K562 (cell line): ENCODE results near the gene TIAM1. TPM values are rescaled to one million over a fixed set of nuclear protein-coding genes. Genes with fewer than 3 reads are reported as not detected.

Source experiments
- ATAC-seq: fragments of 200-7000 bp; cut with Tn5 transposase; 3 replicates; pipeline ENCODE4 v1.9.1; 2020; ENCODE audit warnings: moderate library complexity
- BruUV-seq: library from RNA; stranded (reverse); fragments of 400-500 nt; replicated peaks from 2 replicates; lab custom pipeline; 2021; lab: Mats Ljungman, UMichigan
- CTCF ChIA-PET: fragments of 300-600 bp; formaldehyde crosslinking; extraction: SDS; loops from one replicate; lab custom pipeline; 2021; ENCODE audit warnings: low intra/inter-chr PET ratio; lab: Yijun Ruan, JAX
- POLR2A ChIA-PET: fragments of 300-600, 350-650 bp; sonication (Branson Sonifier 250); formaldehyde crosslinking; extraction: SDS; loops from one replicate; lab custom pipeline; 2021; ENCODE audit warnings: antibody characterized with exemption, inconsistent platforms; lab: Yijun Ruan, JAX
- DNase-seq, 4 experiments: peaks; one replicate each; pipeline versions ENCODE4 v3.0.0 to v3.0.0-alpha.2; 2011 to 2018; ENCODE audit warnings: low spot score in 3 of 4, mixed read lengths in 3 of 4; ENCODE audit errors: extremely low read depth in 1 of 4
- FAIRE-seq: peaks from 2 replicates; lab custom pipeline; 2011; peaks lifted over from hg19 to GRCh38; lab: Jason Lieb, UNC
- H2AFZ ChIP-seq: 2 replicates; pipeline ENCODE4 v1.6.0; 2011; ENCODE audit warnings: low read depth, low read length, control low read depth, inconsistent platforms
- H3K27ac ChIP-seq: fragments of 200-600 bp; 3 replicates; pipeline ENCODE4 v1.8.0; 2011; ENCODE audit warnings: low read depth, mild to moderate bottlenecking, control low read depth, inconsistent platforms, low read length, moderate library complexity, mixed read lengths; ENCODE audit errors: extremely low read depth
- H3K27me3 ChIP-seq, 2 experiments: fragments of 300-600 bp in 1 of 2; 2 replicates in 1 of 2; 3 replicates in 1 of 2; pipeline versions ENCODE4 v1.6.0 to v1.8.0; 2011; ENCODE audit warnings: inconsistent platforms in 2 of 2, low read length in 2 of 2, mild to moderate bottlenecking in 1 of 2, mixed read lengths in 1 of 2, moderate library complexity in 1 of 2; ENCODE audit not compliant: control insufficient read depth in 2 of 2, insufficient read depth in 2 of 2
- H3K36me3 ChIP-seq: fragments of 300-600 bp; 3 replicates; pipeline ENCODE4 v1.8.0; 2011; ENCODE audit warnings: mild to moderate bottlenecking, low read length, inconsistent platforms; ENCODE audit not compliant: control insufficient read depth, insufficient read depth
- H3K4me1 ChIP-seq, 2 experiments: fragments of 200-600 bp in 1 of 2; replicated peaks in 1 of 2; 2 replicates in 1 of 2; 3 replicates in 1 of 2; pipeline versions ENCODE4 v1.5.1 to v1.8.0; 2011; ENCODE audit warnings: inconsistent platforms in 2 of 2, low read length in 2 of 2, mild to moderate bottlenecking in 1 of 2, mixed read lengths in 1 of 2, moderate library complexity in 1 of 2; ENCODE audit not compliant: control insufficient read depth in 2 of 2, insufficient read depth in 2 of 2
- H3K4me2 ChIP-seq: 2 replicates; pipeline ENCODE4 v1.6.1; 2011; ENCODE audit warnings: low read length, control low read depth, inconsistent platforms, mixed read lengths; ENCODE audit not compliant: insufficient read depth
- H3K4me3 ChIP-seq: fragments of 200-600 bp; sonication (generic), shearing (Covaris generic); 2 replicates; pipeline ENCODE4 v1.5.1; 2016; ENCODE audit warnings: control low read depth, inconsistent platforms
- H3K79me2 ChIP-seq: fragments of 200-600 bp; 3 replicates; pipeline ENCODE4 v1.8.0; 2011; ENCODE audit warnings: low read length, inconsistent platforms; ENCODE audit not compliant: control insufficient read depth, insufficient read depth
- H3K9ac ChIP-seq, 2 experiments: 2 replicates each; pipeline versions ENCODE4 v1.6.0 to v1.6.1; 2011; ENCODE audit warnings: low read depth in 2 of 2, low read length in 2 of 2, control low read depth in 1 of 2, inconsistent platforms in 1 of 2, mild to moderate bottlenecking in 1 of 2, mixed read lengths in 1 of 2; ENCODE audit not compliant: insufficient read depth in 1 of 2
- H3K9me1 ChIP-seq: one replicate; pipeline ENCODE4 v1.6.0; 2011; ENCODE audit warnings: inconsistent platforms, mild to moderate bottlenecking, low read length, moderate library complexity; ENCODE audit not compliant: control insufficient read depth, insufficient read depth
- H3K9me3 ChIP-seq: replicated peaks from 2 replicates; pipeline ENCODE4 v1.5.1; 2011; ENCODE audit warnings: low read depth, low read length, inconsistent platforms; ENCODE audit not compliant: control insufficient read depth, insufficient read depth
- H4K20me1 ChIP-seq: replicated peaks from 2 replicates; pipeline ENCODE4 v1.6.1; 2011; ENCODE audit warnings: low read length, inconsistent platforms, mixed read lengths; ENCODE audit not compliant: control insufficient read depth, insufficient read depth
- ARID2 ChIP-seq: fragments of 450-650 bp; IDR thresholded peaks from 2 replicates; pipeline ENCODE4 v1.6.1; 2017; ENCODE audit warnings: antibody characterized with exemption, mild to moderate bottlenecking
- ILK ChIP-seq: fragments of 450-650 bp; IDR thresholded peaks from 2 replicates; pipeline ENCODE4 v1.6.1; 2016; ENCODE audit warnings: missing genetic modification characterization, low read depth, mild to moderate bottlenecking, missing compliant biosample characterization, moderate library complexity, borderline replicate concordance
- KLF10 ChIP-seq: fragments of 250-450 bp; sonication (Bioruptor Pico); IDR thresholded peaks from 2 replicates; pipeline ENCODE4 v1.6.1; 2021; ENCODE audit warnings: matching md5 sums
- RBBP5 ChIP-seq: fragments of 200-600 bp; sonication (generic); IDR thresholded peaks from 2 replicates; pipeline ENCODE4 v1.6.1; 2012; ENCODE audit warnings: borderline replicate concordance, mild to moderate bottlenecking, low read length, control low read depth, inconsistent platforms; ENCODE audit not compliant: insufficient read depth, poor library complexity, severe bottlenecking
- RHOXF2B ChIP-seq: fragments of 250-450 bp; sonication (Bioruptor Pico); conservative IDR thresholded peaks from 2 replicates; pipeline ENCODE4 v1.5.1; 2021
- SREBF1 ChIP-seq: fragments of 150-350 bp; IDR thresholded peaks from 2 replicates; pipeline ENCODE4 v1.6.1; 2014; ENCODE audit warnings: antibody characterized with exemption, low read depth, low read length, borderline replicate concordance
- TCF7 ChIP-seq: sonication (generic); IDR thresholded peaks from 2 replicates; pipeline ENCODE4 v1.6.1; 2016; ENCODE audit warnings: antibody characterized with exemption, borderline replicate concordance
- ZFPM2 ChIP-seq: fragments of 250-450 bp; sonication (Bioruptor Pico); IDR thresholded peaks from 2 replicates; pipeline ENCODE4 v1.5.1; 2022; ENCODE audit warnings: mild to moderate bottlenecking
- WGBS: fragments of 100-300 bp; shearing (Covaris generic); methylation state at CpG from one replicate; pipeline ENCODE4 v1.1.6; 2016; ENCODE audit warnings: low coverage, mixed read lengths; ENCODE audit not compliant: insufficient coverage; ENCODE audit errors: missing lambda C conversion rate; 5-methylcytosine and 5-hydroxymethylcytosine counted together
- in situ Hi-C: fragments of 300-500 bp; cut with MboI; formaldehyde crosslinking; loops from 4 replicates; pipeline ENCODE4 v1.15.0; 2018; ENCODE audit warnings: inconsistent platforms, mixed read lengths
- intact Hi-C: fragments of 100-400 bp; cut with micrococcal nuclease; formaldehyde crosslinking; loops from 2 replicates; pipeline ENCODE4 v1.14.2; 2022
- polyA plus RNA-seq, 8 experiments: library from polyadenylated mRNA; depleted of rRNA in 4 of 8; stranded (reverse) in 5 of 8; unstranded in 3 of 8; fragments of >200 nt; fragmentation: Nextera tagmentation in 2 of 8; fragmentation: Illumina TruSeq in 1 of 8; extraction: Ambion mirVana in 2 of 8; extraction: Trizol in 1 of 8; gene quantifications; 2 replicates each; pipeline versions ENCODE4 v1.2.1 to v1.2.3, GENCODE V29; 2011 to 2014; ENCODE audit warnings: inconsistent platforms in 1 of 8, missing spikeins in 1 of 8
- total RNA-seq, 7 experiments: library from RNA; depleted of rRNA in 6 of 7; stranded (reverse); fragments of >200 nt in 6 of 7; fragmentation: Illumina TruSeq in 2 of 7; extraction: Trizol in 2 of 7; gene quantifications; 2 replicates each; pipeline versions ENCODE4 v1.2.1 to v1.2.3, GENCODE V29; 2011 to 2021; ENCODE audit warnings: low replicate concordance in 1 of 7
- TF ChIP-seq, protein P1 (sequence below): fragments of 450-650 bp; IDR thresholded peaks from 2 replicates; pipeline ENCODE4 v1.6.1; 2016; ENCODE audit warnings: missing biosample characterization, missing genetic modification characterization
- TF ChIP-seq, protein P2 (sequence below): fragments of 450-650 bp; IDR thresholded peaks from 2 replicates; pipeline ENCODE4 v1.6.1; 2016
- TF ChIP-seq, protein P3 (sequence below): fragments of 250-450 bp; sonication (Bioruptor Pico); IDR thresholded peaks from 2 replicates; pipeline ENCODE4 v1.8.0; 2021; ENCODE audit warnings: moderate library complexity, mild to moderate bottlenecking, inconsistent platforms
- TF ChIP-seq, protein P4 (sequence below): fragments of 450-650 bp; IDR thresholded peaks from 2 replicates; pipeline ENCODE4 v1.6.1; 2018; ENCODE audit not compliant: partially characterized antibody
- TF ChIP-seq, protein P5 (sequence below): fragments of 250-450 bp; sonication (Bioruptor Pico); IDR thresholded peaks from 2 replicates; pipeline ENCODE4 v1.8.0; 2022; ENCODE audit warnings: moderate library complexity, mild to moderate bottlenecking, inconsistent platforms

TIAM1 gene
- total and polyA plus RNA-seq, 9 of the 15 experiments (the other 6 are each of a cell fraction or from before 2014, with no cell fraction given), result 0.11 TPM; not detected in 8

DNA sequence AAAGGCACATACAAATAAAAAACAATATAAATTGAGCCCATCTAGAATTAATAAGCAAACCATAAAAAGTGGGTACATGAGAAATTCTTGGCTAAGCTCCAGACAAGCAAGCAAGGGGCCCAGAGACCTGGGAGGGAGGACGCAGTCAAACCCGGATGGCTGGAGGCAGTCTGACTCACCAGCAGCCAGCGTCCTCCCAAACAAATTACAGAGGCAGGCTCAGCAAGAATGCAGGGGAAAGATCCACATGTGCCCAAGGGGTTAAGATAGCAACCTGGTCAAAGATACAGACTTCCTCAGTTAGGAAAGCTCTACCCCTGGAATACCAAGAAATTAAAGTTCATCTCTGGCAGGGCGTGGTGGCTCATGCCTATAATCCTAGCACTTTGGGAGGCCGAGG lies 7.4 kb upstream of the TIAM1 start:
- ChIA-PET POLR2A (interaction anchor here (0.6 to 1.0 kb wide), 2 partner anchors 8 to 435 kb away, joined by 4 read pairs; no protein-coding TSS in a partner anchor), CTCF (no interaction called here)
- Histone ChIP-seq H3K27ac (no peak overlapping the region), H3K36me3 (no peaks in the 10 kb centered on the region), H3K27me3 (peaks cover 0 to 1% of the 10 kb centered on the region in 2 experiments; a peak in 1 of 5 replicates), H3K79me2 (no peaks in the 10 kb centered on the region), H3K9ac (no peak overlapping the region), H4K20me1 (0 out of 2 replicates have a peak, but pooled peaks cover 3% of the 10 kb centered on the region), H3K4me1 (no peaks in the 10 kb centered on the region), H3K9me3 (no peaks in the 10 kb centered on the region), H3K4me2 (no peak overlapping the region), H3K4me3 (no peak overlapping the region), H2AFZ (no peak overlapping the region), H3K9me1 (no peaks in the 10 kb centered on the region)
- ATAC-seq, result no peak
- 1% methylated on average over 5 of the region's 5 CpGs for WGBS
- intact Hi-C loops, result no loop called here
- no TSS peak for BruUV-seq
- FAIRE-seq, result no peak
- in situ Hi-C loops, result no loop called here
- DNase-seq, result no peak
- TF ChIP-seq, protein P1, sequence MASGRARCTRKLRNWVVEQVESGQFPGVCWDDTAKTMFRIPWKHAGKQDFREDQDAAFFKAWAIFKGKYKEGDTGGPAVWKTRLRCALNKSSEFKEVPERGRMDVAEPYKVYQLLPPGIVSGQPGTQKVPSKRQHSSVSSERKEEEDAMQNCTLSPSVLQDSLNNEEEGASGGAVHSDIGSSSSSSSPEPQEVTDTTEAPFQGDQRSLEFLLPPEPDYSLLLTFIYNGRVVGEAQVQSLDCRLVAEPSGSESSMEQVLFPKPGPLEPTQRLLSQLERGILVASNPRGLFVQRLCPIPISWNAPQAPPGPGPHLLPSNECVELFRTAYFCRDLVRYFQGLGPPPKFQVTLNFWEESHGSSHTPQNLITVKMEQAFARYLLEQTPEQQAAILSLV (tag), result no peak
- no peak for TF ChIP-seq KLF10
- TF ChIP-seq TCF7, result no peak
- no peak for TF ChIP-seq ARID2
- TF ChIP-seq, protein P2, sequence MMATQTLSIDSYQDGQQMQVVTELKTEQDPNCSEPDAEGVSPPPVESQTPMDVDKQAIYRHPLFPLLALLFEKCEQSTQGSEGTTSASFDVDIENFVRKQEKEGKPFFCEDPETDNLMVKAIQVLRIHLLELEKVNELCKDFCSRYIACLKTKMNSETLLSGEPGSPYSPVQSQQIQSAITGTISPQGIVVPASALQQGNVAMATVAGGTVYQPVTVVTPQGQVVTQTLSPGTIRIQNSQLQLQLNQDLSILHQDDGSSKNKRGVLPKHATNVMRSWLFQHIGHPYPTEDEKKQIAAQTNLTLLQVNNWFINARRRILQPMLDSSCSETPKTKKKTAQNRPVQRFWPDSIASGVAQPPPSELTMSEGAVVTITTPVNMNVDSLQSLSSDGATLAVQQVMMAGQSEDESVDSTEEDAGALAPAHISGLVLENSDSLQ, result no peak
- TF ChIP-seq, protein P3, sequence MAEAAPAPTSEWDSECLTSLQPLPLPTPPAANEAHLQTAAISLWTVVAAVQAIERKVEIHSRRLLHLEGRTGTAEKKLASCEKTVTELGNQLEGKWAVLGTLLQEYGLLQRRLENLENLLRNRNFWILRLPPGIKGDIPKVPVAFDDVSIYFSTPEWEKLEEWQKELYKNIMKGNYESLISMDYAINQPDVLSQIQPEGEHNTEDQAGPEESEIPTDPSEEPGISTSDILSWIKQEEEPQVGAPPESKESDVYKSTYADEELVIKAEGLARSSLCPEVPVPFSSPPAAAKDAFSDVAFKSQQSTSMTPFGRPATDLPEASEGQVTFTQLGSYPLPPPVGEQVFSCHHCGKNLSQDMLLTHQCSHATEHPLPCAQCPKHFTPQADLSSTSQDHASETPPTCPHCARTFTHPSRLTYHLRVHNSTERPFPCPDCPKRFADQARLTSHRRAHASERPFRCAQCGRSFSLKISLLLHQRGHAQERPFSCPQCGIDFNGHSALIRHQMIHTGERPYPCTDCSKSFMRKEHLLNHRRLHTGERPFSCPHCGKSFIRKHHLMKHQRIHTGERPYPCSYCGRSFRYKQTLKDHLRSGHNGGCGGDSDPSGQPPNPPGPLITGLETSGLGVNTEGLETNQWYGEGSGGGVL (CRISPR knock-in tag), result no peak
- TF ChIP-seq, protein P4, sequence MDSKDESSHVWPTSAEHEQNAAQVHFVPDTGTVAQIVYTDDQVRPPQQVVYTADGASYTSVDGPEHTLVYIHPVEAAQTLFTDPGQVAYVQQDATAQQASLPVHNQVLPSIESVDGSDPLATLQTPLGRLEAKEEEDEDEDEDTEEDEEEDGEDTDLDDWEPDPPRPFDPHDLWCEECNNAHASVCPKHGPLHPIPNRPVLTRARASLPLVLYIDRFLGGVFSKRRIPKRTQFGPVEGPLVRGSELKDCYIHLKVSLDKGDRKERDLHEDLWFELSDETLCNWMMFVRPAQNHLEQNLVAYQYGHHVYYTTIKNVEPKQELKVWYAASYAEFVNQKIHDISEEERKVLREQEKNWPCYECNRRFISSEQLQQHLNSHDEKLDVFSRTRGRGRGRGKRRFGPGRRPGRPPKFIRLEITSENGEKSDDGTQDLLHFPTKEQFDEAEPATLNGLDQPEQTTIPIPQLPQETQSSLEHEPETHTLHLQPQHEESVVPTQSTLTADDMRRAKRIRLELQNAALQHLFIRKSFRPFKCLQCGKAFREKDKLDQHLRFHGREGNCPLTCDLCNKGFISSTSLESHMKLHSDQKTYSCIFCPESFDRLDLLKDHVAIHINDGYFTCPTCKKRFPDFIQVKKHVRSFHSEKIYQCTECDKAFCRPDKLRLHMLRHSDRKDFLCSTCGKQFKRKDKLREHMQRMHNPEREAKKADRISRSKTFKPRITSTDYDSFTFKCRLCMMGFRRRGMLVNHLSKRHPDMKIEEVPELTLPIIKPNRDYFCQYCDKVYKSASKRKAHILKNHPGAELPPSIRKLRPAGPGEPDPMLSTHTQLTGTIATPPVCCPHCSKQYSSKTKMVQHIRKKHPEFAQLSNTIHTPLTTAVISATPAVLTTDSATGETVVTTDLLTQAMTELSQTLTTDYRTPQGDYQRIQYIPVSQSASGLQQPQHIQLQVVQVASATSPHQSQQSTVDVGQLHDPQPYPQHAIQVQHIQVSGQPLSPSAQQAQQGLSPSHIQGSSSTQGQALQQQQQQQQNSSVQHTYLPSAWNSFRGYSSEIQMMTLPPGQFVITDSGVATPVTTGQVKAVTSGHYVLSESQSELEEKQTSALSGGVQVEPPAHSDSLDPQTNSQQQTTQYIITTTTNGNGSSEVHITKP, result no peak
- TF ChIP-seq RBBP5, result no peak
- TF ChIP-seq ZFPM2, result no peak
- no peak for TF ChIP-seq SREBF1
- TF ChIP-seq RHOXF2B, result no peak
- TF ChIP-seq ILK, result no peak
- TF ChIP-seq, protein P5, sequence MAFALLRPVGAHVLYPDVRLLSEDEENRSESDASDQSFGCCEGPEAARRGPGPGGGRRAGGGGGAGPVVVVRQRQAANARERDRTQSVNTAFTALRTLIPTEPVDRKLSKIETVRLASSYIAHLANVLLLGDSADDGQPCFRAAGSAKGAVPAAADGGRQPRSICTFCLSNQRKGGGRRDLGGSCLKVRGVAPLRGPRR, result no peak
